ENCODE measurements around the gene ACACA. TPM values are rescaled to one million over a fixed set of nuclear protein-coding genes. Genes with fewer than 3 reads are reported as not detected.

Gene ACACA
- total RNA-seq, 1 donor from 2014 or later, result 14.3 TPM

DNA sequence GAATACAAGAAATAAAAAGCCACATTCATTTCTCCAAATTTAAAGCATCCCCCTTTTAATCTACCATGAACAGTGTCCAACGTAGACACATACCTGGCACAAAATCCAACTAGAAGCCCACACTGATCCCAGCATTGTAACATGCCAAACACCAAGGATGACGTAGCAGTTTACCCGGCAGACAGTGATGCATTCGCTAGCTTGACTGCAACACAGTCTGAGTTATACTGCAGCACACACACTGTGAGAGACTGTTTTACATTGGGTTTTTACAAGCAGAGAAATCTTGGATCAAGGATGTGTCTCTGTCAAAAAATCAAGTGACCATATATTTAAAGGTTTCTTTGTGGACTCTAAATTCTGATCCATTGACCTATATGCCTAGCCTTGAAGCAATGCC is 105.3 kb downstream of the ACACA start:
- ATAC-seq (peak; percentile 78), DNase-seq (no peak)
- intact Hi-C loops (cut with micrococcal nuclease), result no loop called here

DNA sequence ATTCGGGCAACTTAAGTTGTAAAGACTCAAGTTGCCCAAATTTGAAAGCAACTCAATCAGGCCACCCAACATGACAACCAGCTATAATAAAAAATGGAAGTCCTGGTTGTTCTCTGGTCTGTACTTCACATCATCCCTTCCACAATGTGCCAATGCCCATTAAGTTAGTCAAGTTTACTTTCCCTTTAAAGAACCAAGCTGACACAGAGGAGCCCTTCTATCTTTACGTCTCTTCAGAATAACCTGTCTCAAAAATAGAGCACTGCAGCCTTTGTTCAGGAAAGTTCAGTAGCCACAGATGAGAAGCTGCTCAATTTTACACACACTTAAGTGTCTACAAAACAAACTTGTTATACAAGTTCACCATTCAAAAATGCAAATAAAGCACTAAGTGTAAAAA is 106.0 kb downstream of the ACACA start:
- DNase-seq (no peak), ATAC-seq (peak; percentile 68)
- intact Hi-C loops (cut with micrococcal nuclease), result no loop called here

DNA sequence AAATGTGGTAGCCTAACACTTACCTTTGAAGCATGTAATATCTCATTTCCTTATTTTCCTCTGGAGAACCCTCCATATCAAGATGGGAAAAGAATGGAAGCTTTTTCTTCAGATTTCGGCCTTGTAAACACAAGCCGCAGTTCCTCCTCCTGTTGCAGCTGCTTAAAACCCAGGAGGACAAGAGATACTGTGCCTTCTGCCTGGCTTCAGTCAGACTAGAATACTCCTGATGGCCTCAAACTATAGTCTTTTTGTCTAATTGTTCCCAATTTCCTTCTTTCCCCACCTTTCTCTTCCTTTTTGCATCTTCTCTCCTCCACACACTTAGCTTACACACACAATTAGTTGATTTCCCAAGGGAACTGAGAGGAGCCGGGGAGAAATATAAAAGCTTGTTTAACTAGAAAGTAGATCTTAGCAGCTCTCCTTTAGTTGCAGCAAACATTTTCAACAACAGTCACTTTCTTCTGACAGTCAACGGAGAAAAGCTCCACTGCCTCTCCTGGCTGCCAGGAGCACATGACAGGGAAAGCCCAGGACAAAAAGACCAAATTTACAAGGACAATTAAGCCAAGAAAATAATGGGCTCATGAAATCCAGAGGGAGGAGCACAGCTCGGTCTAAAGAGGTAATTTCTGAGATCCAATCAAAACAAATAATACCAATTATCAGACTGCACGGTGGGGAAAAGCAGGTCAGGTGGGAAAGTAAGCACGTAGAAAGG is 107.2 kb downstream of the ACACA start:
- intact Hi-C loops (cut with micrococcal nuclease), result no loop called here

DNA sequence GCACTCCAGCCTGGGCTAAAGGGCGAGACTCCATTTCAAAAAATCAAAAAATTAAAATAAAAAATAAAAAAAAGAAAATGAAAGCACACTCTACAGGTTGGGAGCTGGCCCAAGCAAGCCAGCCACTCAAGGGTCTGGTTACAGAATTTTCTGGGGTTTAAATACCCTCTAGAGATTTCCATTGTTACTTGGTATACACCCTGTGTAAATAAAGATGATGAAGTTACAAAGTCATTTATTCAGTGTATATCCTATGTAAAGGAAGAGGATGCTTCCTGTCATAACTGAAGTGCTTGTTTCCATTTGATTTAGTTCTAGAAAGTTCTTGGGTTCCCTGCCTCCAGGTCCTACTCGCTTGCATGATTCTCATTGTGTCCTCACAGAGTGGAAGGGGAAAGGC is 110.7 kb downstream of the ACACA start:
- intact Hi-C loops (cut with micrococcal nuclease), result no loop called here
- ATAC-seq (no peak), DNase-seq (no peak)

More for the DNA sequence above, 107.2 kb downstream of the ACACA start:
- peak; percentile 56 for ATAC-seq
- no peak for DNase-seq

DNA sequence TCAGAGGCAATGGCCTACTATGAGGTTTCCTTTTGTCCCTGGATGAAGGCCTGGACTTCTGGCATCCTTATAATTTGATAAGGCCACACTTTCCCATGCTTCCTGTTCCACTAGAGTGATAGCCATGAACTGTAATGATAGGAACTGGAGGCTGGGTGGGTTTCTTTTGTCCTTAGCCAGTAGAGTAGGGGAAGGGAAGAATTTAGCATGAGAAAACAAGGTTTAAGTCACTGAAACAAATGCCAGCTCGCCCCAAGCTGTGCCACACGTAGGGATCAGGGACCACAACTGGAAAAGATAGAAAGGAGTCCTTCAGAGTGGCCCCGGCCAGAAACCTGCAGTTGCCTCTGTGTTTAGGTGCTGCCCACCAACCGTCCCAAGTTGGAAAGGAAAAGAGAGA is 111.7 kb downstream of the ACACA start:
- intact Hi-C loops (cut with micrococcal nuclease), result no loop called here
- ATAC-seq, result no peak
- no peak for DNase-seq

DNA sequence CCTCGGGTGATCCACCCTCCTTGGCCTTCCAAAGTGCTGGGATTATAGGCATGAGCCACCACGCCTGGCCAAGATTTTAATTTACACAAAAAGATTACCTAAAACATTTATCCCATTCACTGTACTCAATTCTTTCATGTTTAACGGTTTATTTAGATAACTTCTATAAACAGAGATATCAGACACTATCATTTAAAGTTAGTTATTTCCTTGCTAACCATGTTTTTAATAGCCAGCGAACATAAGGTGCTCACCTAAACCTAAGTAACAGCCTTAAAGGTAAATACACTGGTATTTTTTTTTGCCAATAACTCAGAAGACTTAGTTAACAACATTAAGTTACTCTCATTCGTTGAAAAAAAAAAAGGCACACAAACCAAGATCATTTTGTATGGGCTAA is 112.9 kb downstream of the ACACA start:
- intact Hi-C loops (cut with micrococcal nuclease), result no loop called here
- no peak for ATAC-seq

GRCh38 chr17:37292429-37293139 is 114.1 kb downstream of the ACACA start:
- ATAC-seq, result no peak
- no peak for DNase-seq
- intact Hi-C loops (cut with micrococcal nuclease), result no loop called here

More for the DNA sequence above, 112.9 kb downstream of the ACACA start:
- DNase-seq, result no peak

DNA sequence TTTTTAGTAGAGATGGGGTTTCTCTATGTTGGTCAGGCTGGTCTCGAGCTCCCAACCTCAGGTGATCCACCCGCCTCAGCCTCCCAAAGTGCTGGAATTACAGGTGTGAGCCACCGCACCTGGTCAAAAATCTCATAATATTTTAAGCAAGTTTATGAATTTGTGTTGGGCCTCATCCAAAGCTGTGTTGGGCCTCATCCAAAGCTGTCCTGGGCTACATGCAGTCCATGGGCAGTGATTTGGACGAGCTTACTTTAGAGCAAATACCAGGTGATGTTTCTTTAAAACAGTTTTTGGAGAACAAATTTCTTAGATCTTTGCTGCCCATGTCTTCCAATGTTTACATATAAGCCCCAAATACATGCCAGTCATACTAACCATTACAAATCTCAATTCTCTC is 115.3 kb downstream of the ACACA start:
- ATAC-seq (no peak), DNase-seq (no peak)
- intact Hi-C loops (cut with micrococcal nuclease), result no loop called here

- ATAC-seq (no peak), DNase-seq (no peak)
- intact Hi-C loops (cut with micrococcal nuclease), result loop anchor here (10.0 kb wide), 1 partner anchor 78 kb away; no protein-coding TSS in a partner anchor
Measured at GRCh38 chr17:37286430-37286829, 120.2 kb downstream of the ACACA start.

DNA sequence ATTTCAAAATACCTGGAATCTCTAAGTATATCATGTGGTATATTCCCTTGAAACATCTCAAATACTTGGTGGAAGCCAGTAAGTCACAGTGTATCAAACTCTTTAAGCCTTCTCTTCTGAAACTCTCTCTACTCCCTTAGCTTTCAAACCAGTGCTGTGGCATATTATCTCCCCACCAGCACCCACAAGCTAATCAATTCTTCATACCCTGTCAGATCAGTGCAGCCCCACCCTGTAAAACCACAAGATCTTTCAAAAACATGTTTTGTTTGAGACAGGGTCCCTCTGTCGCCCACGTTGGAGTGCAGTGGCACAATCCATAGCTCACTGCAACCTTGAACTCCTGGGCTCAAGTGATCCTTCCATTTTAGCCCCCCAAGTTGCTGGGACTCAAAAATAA is 122.4 kb downstream of the ACACA start:
- no peak for ATAC-seq
- DNase-seq, result no peak
- intact Hi-C loops (cut with micrococcal nuclease), result loop anchor here (10.0 kb wide), 1 partner anchor 81 kb away; no protein-coding TSS in a partner anchor

- ATAC-seq (no peak), DNase-seq (no peak)
- intact Hi-C loops (cut with micrococcal nuclease), result loop anchor here (10.0 kb wide), 1 partner anchor 81 kb away; no protein-coding TSS in a partner anchor
Measured at GRCh38 chr17:37283414-37283961, 123.1 kb downstream of the ACACA start.

DNA sequence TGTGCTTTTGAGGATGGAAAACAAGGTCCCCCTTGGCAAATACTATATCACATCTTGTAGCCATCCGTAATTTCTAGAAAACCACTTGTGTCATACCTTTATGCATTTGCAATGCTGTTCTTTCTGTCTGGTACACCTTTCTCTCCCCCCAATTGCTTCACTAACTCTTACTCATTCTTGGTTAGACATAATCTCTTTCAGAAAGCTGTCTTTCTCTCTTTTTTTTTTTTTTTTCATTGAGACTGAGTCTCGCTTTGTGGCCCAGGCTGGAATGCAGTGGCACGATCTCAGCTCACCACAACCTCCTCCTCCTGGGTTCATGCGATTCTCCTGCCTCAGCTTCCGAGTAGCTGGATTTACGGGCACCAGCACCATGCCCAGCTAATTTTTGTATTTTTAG is 125.8 kb downstream of the ACACA start:
- DNase-seq, result no peak
- intact Hi-C loops (cut with micrococcal nuclease), result loop anchor here (10.0 kb wide), 1 partner anchor 84 kb away; no protein-coding TSS in a partner anchor
- ATAC-seq, result no peak

GRCh38 chr17:37278247-37278894 is 128.3 kb downstream of the ACACA start:
- DNase-seq (no peak), ATAC-seq (no peak)
- intact Hi-C loops (cut with micrococcal nuclease), result no loop called here

DNA sequence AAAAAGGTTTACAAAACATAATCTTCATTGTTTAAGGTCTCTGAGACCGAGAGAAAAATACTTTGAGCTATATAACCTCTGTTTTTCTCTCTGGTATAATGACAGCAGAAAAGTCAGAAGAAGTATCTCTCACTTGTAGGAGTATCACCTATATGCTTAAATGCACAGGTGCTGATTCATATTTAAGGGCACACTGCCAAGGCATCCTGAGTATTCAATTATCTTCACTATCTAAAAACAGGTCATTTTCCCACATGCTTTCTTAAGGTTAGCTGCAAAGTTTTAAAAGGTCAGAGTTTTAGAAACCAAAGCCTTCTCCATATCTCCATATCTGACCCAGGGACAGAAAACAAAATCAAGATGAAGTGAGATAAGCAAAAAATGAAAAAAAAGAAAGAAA is 130.2 kb downstream of the ACACA start:
- ATAC-seq, result no peak
- intact Hi-C loops (cut with micrococcal nuclease), result no loop called here
- DNase-seq, result no peak

DNA sequence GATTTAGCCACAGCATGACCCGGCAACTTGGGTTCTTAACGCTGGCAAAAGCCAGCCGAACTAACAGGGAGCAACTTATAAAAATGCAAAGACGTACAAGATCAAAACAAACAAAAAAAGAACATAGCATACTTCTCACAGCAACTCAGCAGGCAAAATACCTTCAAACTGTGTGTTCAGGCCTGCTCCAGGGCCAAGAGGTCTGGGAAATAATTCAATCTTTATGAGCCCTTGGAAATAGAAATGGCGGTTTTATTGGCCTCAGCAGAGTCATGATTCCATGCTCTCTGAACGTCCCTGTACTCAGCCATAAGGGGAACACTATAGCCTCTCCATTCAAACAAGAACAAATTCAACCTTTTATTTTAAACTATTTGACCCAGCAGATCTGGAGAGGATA is 132.2 kb downstream of the ACACA start:
- no peak for DNase-seq

DNA sequence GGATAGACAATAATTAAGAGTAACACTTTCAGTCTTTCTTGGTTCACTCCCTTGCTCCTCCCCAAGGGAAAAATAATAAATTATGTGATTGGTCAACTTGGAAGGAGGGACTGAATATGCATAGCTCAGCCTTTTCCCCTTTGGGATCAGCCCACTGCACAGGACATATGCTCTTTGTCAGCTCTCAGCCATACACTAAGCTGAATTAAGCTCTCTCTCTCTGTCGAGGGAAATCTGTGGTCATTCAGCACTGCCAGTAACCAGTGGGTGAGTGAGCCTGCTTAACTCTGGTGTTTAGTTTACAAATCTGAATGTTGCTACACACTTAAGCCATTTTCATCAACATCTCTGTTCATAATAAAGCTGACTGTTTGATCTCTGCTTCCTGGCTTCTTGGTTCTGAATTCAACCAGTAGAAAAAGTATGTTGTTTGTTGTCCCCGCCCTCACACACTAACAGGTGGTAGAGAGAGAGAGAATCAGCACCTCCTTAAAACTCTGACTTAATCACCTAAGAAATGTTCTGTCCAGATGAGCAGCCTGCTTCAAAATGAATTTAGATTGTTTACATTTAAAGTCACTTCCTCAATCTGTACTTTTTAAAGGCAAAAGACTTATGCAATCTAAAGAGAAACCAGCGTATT is 133.1 kb downstream of the ACACA start:
- ATAC-seq, result no peak
- no peak for DNase-seq
- intact Hi-C loops (cut with micrococcal nuclease), result no loop called here

More for the DNA sequence above, 132.2 kb downstream of the ACACA start:
- ATAC-seq, result no peak
- intact Hi-C loops (cut with micrococcal nuclease), result no loop called here

DNA sequence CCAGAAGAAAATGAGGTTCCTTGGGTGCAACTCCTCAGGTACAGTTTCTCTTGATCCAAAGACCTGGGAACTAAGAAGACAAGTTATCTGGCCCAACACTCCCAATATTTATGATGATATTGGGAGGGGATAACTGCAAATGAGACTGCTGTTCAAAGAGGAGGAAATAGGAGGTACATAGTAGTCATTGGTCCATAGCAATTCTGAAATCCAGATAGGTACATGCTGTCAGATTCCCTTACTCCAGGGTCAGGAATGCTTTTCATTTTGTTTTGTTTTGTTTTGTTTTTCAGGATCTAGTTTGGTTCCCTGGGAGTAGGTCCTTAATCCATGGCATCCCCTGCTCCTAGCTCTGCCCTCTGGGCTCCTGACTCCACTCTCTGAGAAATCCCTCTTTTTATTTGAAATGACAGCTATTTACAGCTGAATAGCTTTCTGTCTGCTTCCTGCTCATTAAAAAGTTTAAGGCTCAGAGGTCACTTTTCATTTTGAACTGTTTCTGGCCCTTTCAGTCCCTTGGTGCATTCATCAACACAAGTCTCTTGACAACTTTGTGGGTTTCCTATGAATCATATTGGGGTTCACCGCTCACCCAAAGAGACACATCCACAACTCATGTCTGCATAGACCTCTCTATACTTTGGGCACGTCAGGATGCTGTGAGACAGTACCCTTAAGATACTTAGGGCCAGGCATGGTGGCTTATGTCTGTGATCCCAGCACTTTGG is 141.0 kb downstream of the ACACA start:
- DNase-seq, result no peak

GRCh38 chr17:37261286-37261685 is 145.3 kb downstream of the ACACA start:
- ATAC-seq (no peak), DNase-seq (no peak)
- intact Hi-C loops (cut with micrococcal nuclease), result no loop called here

More for the DNA sequence above, 141.0 kb downstream of the ACACA start:
- ATAC-seq, result no peak
- intact Hi-C loops (cut with micrococcal nuclease), result no loop called here
